Measurements from ENCODE around the gene SPON1. TPM values are rescaled to one million over a fixed set of nuclear protein-coding genes. Genes with fewer than 3 reads are reported as not detected.

Gene SPON1
- total RNA-seq, 1 experiment from 2014 or later = 0.10 TPM

- H3K27ac ChIP-seq (ENCODE audit: low read length) = no peak overlapping the region
- H3K36me3 ChIP-seq (ENCODE audit: control insufficient read depth, insufficient read depth, low read length) = no peaks in the 10 kb centered on the region
- in situ Hi-C loops (cut with HindIII; ENCODE audit: low pct_unique_long_range_greater_than_20kb, low sequenced_read_pairs) = loop anchor here (25.0 kb wide), 1 partner anchor 263 kb away; the partner anchor contains the start of gene SPON1
- H3K4me3 ChIP-seq (ENCODE audit: low read depth in 2 of 2, low read length in 2 of 2) = no peak overlapping the region
- intact Hi-C loops (cut with micrococcal nuclease; ENCODE audit: unreplicated experiment) = no loop called here
- ATAC-seq = no peak
- no TSS peak for BruUV-seq (replicated peaks)
- TF ChIP-seq TCF7L2 (IDR thresholded peaks at IDR 0.05; ENCODE audit: low read depth, low read length) (no peak), REST (IDR thresholded peaks at IDR 0.05; ENCODE audit: insufficient read depth in 1 of 2, low read depth in 2 of 2, low read length in 1 of 2) (no peak), POLR2AphosphoS5 (IDR thresholded peaks at IDR 0.05; ENCODE audit: low read depth, low read length) (no peak), SIN3A (IDR thresholded peaks at IDR 0.05; ENCODE audit: borderline replicate concordance, insufficient read depth, low read depth, low read length) (no peak), CTCF (IDR thresholded peaks at IDR 0.05) (no peak)
- ChIA-PET CTCF (interaction anchor here (0.7 kb wide), 1 partner anchor 262 kb away, joined by 5 read pairs; no protein-coding TSS in a partner anchor), POLR2A (no interaction called here)
- no peaks in the 10 kb centered on the region for H3K4me1 ChIP-seq (ENCODE audit: control insufficient read depth, insufficient read depth, low read length)
- H3K27me3 ChIP-seq (ENCODE audit: control insufficient read depth, insufficient read depth, low read length) = peaks cover 18% of the 10 kb centered on the region
- H3K9me3 ChIP-seq (ENCODE audit: control insufficient read depth, insufficient read depth, low read depth, low read length) = no peaks in the 10 kb centered on the region
- DNase-seq (ENCODE audit: low read depth, low spot score) = no peak
Measured at GRCh38 chr11:14225666-14226065, 263.1 kb downstream of the SPON1 start.

GRCh38 chr11:14228356-14228755 is 265.8 kb downstream of the SPON1 start:
- POLR2A ChIA-PET = no interaction called here
- BruUV-seq (replicated peaks) = no TSS peak
- TF ChIP-seq SIN3A (IDR thresholded peaks at IDR 0.05; ENCODE audit: borderline replicate concordance, insufficient read depth, low read depth, low read length) = no peak
- no peak for TF ChIP-seq POLR2AphosphoS5 (IDR thresholded peaks at IDR 0.05; ENCODE audit: low read depth, low read length)
- TF ChIP-seq REST (IDR thresholded peaks at IDR 0.05; ENCODE audit: insufficient read depth in 1 of 2, low read depth in 2 of 2, low read length in 1 of 2) = no peak
- TF ChIP-seq CTCF (IDR thresholded peaks at IDR 0.05) = no peak
- TF ChIP-seq TCF7L2 (IDR thresholded peaks at IDR 0.05; ENCODE audit: low read depth, low read length) = no peak
- intact Hi-C loops (cut with micrococcal nuclease; ENCODE audit: unreplicated experiment) (no loop called here), in situ Hi-C loops (cut with HindIII; ENCODE audit: low pct_unique_long_range_greater_than_20kb, low sequenced_read_pairs) (loop anchor here (25.0 kb wide), 1 partner anchor 266 kb away; the partner anchor contains the start of gene SPON1)
- ATAC-seq = no peak
- CTCF ChIA-PET = no interaction called here
- Histone ChIP-seq H3K4me3 (ENCODE audit: low read depth in 2 of 2, low read length in 2 of 2) (no peak overlapping the region), H3K4me1 (ENCODE audit: control insufficient read depth, insufficient read depth, low read length) (no peaks in the 10 kb centered on the region), H3K27ac (ENCODE audit: low read length) (no peak overlapping the region), H3K36me3 (ENCODE audit: control insufficient read depth, insufficient read depth, low read length) (no peaks in the 10 kb centered on the region), H3K27me3 (ENCODE audit: control insufficient read depth, insufficient read depth, low read length) (peaks cover 24% of the 10 kb centered on the region), H3K9me3 (ENCODE audit: control insufficient read depth, insufficient read depth, low read depth, low read length) (no peaks in the 10 kb centered on the region)
- no peak for DNase-seq (ENCODE audit: low read depth, low spot score)
